EL (cell line): ENCODE results near the gene STEAP4.
"Not testable (repeated sequence)": the region's sequence is repeated elsewhere in the genome, so short reads cannot be mapped to it uniquely, and the experiment has no call there.

Experiments used
- DNase-seq: peaks from one replicate; pipeline ENCODE4 v3.0.0-alpha.2; 2016

The STEAP4 gene

DNA sequence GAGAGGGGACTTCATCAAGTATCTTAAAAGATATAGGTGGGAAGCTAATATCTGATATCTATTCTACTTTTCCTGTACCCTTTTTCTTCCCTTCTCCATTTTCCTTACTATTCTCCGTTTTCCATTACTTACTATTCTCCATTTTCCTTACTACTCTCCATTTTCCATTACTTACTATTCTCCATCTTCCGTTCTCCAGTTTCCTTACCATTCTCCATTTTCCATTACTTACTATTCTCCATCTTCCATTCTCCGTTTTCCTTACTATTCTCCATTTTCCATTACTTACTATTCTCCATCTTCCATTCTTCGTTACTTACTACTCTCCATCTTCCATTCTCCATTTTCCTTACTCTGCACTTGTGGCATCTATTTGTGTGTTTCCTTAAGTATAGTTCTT, 39.3 kb downstream of the STEAP4 start:
- DNase-seq: no peak

DNA sequence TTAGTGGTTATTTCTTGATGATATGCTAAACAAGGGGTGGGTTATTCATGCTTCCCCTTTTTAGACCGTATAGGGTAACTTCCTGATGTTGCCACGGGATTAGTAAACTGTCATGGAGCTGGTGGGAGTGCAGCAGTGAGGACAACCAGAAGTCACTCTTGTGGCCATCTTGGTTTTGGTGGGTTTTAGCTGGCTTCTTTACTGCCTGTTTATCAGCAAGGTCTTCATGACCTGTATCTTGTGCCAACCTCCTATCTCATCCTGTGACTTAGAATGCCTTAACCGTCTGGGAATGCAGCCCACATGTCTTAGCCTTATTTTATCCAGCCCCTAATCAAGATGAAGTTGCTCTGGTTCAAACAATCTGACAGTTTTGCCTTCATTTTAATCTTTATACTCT, 41.7 kb downstream of the STEAP4 start:
- not testable (repeated sequence) for DNase-seq

DNA sequence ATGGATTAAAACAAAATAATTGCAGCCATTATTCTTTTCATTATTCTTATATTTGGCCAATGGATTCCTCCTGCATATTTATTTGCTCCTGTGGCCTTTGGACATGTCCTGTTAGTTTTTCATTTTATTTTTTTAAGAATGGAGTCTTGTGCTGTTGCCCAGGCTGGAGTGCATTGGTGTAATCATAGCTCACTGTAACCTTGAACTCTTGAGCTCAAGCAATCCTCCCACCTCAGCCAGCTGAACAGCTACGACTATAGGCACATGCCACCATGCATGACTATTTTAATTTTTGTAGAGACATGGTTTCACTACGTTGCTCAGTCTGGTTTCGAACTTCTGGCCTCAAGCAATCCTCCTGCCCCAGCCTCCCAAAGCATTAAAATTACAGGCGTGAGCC, 44.1 kb downstream of the STEAP4 start:
- DNase-seq: no peak

DNA sequence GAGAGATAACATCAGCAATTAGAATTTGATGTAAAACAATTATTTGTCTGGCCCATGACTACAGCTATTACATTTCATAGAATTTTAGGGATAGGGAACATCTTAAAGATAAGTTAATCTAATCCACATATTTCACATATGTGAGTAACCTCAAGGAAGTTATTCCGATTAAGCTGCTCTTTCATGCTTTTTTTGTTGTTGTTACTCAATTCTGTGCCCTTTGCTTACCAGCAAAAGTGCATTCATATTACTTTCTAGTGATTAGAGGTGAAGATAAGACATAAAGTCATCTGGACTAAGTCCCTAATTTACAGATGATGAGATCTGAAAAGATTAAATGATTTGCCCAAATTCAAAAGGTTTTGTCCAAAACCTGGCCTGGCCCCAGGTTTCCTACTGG, 46.0 kb downstream of the STEAP4 start:
- no peak for DNase-seq

DNA sequence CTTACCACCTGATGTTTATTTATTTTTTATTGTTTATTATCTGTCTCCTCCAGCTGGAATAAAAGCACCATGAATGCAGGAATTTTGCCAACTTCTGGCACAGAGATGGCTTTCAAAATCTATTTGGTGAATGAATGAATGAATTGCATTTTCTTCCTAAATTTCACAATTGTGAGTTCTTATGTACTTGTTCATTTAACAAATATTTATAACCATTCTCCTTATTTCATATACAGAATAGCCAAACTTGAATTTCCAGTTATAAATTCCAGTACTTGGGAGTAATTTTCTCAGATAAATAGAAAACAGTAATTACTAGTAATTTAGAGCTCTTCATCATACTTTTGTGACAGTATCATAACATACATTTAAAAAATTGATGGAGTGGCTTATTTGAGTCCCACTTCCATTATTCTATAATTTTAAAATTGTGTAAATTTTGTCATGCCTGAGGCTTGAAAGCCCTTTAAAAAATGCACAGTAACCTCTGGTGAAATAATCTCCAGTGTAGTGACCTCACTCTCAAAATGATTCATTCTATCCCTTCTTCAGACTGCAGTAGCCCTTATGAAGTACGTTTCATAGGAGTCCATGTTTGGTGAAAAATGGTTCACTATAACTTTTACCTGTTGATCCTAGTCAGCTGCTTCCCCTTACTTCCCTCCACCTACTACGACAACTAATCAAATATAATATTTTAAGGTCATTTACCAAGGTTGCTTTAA, 46.9 kb downstream of the STEAP4 start:
- DNase-seq: no peak

DNA sequence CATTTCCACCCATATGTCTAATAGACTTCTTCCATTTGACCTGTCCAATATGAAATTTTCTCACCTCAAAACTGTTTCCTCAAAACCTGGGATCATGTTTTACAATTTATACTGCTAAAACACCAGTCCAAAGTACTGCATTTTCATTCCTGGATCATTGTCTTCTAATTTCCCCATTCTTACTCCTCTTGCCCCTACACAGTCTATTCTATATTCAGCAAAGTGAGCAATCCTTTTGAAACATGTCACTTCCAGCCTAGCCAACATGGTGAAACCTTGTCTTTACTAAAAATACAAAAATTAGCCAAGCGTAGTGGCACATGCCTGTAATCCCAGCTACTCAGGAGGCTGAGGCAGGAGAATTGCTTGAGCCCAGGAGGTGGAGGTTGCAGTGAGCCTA, 48.4 kb downstream of the STEAP4 start:
- not testable (repeated sequence) for DNase-seq

DNA sequence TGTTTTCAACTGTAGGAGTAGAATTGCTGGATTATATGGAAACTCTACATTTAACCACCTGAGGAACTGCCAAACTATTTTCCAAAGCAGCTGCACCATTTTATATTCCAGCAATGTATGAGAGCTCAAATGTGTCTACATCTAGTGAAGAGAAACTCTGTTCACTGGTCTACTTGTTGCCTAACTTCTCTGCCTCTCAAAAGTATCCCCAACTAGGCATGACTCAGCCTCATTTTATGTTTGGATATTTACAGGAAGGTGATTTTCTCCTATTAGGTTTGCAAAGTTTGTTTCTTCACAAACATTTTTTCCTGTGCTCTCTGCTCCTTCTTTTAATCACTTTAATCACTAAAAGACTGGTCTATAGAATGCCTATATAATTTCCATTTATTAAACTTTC, 49.8 kb downstream of the STEAP4 start:
- no peak for DNase-seq

DNA sequence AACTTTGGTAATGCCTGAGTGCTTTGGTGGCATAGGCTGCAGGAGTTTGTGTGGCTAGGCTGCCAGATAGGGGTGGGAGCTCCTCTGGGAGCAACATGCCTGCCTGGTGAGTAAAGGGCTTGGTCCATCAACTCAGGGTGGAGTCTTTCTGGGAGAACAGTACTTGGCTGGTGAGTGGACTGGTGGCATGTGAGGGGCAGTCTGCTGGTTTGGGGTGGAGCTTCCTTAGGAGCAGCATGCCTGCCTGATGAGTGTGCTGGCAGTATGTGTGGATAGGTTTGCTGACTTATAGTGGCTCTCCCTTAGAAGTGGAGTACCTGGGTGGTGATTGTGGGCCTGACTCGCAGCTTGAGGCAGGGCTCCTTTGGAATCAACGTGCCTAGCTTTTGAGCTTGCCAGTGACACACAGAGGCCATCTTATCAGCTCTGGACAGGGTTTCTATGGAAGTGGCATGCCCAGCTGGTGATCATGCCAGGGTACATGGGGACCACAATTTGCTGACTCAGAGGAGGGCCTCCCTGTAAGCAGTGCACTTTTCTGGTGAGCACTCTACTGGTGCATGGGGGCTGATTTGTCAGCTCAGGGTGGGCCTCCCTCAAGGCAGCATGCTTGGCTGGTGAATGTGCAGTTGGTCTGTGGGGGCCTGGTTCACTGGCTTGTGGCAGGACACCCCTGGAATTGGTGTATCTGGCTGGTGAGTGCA, 51.8 kb downstream of the STEAP4 start:
- peak; percentile 72 for DNase-seq

DNA sequence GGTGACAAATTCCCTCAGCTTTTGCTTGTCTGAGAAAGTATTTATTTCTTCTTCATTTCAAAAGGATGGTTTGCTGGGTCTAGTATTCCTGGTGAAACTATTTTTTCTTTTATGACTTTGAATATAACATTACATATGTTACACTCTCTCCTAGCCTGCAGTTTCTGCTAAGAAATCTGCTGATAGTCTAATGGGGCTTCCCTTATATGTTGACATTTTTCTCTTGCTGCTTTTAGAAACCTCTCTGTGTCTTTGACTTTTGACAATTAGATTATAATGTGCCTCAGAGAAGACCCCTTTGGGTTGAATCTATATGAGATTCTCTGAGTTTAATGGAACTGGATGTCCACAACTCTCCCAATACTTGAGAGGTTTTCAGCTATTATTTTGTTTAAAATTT, 53.1 kb downstream of the STEAP4 start:
- no peak for DNase-seq

DNA sequence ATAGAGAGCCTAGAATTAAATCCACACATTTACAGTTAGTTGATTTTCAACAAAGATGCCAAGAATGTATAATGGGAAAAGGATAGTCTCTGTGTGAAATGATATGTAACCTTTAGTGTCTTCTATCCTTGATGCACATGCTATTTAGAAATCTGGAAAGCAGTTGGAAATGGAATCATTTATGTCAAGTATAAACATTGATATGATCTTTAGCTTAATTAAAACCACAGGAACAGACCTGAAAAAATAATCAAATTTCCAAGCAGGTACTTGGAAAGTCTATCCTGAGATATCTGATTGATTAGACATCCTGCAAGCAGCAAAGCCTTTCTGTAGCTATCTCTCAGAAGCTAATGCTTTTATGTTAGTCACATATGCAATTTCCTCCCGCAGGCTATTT, 62.4 kb downstream of the STEAP4 start:
- no peak for DNase-seq

DNA sequence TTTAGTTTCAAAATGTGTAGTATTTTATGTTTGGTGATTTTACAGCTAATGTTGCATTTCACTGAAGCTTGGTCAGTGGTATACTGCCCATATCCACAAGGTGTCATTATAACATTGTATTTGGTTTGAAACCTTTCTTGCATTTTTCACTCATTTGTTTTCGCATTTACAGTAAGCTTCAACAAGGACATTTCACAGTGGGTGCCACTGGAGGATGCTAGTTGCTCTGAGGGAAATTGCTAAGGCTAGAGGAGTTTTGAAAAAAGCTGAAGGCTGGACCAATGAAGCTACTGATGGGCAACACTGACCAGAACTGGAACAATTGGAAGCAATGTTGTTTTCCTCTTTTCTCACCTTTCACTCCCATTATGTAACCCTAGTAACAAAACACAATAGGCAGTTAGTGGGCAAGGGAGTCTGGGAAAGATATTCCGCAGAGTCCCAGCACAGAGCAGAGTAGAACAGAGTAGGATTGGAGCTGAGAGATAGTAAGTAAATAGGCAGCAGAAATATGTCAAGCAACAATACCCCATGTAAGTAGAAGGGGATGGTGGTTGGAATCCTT, 63.3 kb downstream of the STEAP4 start:
- peak; percentile 24 for DNase-seq

DNA sequence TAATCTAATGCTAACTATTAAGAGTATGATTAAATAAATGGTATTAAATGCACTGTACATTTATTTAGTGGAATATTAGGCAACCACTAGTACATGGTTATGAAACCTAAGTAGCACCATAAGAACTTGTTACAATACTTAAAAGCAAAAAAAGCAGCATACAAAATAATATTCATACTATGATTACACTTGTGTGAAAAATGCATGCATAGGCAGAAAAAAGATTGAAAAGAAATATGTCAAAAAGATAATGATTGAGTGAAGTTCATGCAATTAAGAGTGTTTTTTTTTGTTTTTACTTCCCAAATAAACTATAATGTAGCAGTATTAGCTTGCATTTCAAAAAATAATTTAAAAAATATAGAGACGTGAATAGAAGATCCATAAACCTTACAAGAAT, 66.8 kb downstream of the STEAP4 start:
- DNase-seq: no peak

DNA sequence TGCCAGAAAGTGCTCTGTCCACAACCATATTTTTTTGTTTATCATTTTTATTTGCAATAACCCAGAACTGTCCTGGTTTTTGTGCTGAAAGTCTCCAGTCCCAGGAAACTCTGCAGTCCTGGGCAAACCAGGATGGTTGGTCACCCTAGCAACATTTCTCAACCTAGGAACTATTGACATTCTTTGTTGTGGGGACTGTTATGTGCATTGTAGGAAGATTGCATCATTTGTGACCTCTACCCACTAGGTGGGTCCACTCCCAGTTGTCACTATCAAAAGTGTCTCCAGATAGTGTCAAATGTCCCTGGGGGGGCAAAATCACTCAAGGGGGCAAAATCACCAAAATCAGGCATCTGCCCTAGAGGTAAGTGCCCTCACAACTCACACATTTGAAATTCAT, 72.9 kb downstream of the STEAP4 start:
- no peak for DNase-seq

DNA sequence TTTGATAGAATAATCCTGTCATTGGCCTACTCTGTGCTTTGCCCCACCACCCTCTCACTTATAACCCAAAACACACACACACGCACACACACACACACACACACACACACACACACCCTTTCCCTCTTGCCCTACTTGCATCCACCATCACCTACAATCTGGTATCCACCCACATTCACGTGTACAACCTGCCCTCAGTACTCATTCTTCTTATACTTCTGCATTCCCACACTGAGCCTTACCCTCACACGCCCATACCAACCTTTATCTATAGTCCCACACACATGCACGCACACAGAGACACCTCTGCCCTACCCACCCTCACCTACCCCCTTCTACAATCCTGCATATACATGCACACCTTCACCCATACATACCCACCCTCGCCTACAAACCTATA, 76.0 kb downstream of the STEAP4 start:
- no peak for DNase-seq

DNA sequence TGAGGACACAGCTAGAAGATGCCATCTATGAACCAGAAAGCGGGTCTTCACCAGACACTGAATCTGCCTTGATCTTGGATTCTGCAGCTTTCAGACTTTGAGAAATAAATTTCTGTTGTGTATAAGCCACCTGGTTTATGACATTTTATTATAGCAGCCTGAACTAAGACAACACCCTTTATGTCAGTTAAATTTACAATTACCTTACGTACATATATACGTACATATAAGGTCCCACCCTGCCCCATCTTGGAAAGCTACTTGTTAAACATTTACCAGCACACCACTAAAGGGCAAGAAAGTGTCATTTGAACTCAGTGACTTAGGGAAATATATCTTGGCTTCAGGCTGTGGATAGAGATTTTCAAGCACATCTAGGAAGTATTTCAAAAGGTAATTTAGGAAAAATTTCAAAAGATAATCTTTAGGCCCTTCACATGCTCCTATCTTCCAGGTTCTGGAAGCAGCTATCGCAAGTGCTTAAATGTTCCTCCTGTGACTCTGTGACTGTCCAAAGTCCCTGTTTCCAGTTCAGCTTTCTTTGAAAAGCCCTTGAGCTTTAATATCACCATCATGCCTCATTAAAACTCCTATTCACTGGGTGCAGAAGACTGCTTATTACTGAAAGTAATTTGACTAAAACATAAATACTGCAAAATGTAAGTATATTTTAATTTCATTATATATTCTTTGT, 77.2 kb downstream of the STEAP4 start:
- DNase-seq: no peak

DNA sequence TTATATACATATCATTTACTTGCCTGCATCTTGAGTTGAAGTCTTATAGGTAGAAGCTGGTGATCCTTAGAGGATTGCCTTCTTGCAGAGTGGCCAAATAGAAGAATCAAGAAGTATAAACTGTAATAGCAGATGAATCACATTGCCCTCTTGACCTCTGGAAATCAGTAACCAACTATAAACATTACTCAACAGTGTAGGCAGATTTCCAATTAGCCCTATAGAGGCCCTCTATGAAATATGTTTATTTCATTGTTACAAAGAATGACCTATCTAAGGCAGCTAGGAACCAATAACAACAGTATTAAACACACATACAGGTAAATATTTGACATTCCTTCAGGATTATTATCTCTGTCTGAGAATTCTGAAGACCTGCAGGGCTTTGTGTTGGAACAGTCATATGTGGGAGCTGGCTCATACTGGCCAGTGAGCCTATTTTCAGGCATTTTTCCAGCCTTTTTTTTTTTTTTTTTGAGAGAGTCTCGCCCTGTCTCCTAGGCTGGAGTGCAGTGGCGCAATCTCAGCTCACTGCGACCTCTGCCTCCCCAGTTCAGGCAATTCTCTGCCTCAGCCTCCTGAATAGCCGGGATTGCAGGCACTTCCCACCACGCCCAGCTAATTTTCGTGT, 79.7 kb downstream of the STEAP4 start:
- peak; percentile 78 for DNase-seq

DNA sequence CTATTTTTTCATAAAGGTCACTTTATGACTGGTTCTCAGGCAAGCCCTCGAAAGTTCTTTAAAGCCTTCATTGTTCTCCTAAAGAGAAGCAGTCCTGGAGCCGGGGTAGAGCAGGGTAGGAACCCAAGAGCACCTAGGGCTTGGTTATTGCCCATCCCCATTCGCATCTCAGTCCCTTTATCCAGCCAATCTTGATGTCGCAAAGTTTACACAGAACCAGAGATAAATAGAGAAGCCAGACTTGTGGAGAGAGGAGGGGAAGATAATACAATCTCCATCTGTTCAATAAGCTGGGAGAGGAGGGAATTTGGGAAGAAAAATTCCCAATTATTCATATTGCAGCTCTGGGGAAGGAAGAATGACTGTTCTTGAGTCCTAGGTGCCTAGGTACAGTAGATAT, 80.5 kb downstream of the STEAP4 start:
- DNase-seq: no peak

DNA sequence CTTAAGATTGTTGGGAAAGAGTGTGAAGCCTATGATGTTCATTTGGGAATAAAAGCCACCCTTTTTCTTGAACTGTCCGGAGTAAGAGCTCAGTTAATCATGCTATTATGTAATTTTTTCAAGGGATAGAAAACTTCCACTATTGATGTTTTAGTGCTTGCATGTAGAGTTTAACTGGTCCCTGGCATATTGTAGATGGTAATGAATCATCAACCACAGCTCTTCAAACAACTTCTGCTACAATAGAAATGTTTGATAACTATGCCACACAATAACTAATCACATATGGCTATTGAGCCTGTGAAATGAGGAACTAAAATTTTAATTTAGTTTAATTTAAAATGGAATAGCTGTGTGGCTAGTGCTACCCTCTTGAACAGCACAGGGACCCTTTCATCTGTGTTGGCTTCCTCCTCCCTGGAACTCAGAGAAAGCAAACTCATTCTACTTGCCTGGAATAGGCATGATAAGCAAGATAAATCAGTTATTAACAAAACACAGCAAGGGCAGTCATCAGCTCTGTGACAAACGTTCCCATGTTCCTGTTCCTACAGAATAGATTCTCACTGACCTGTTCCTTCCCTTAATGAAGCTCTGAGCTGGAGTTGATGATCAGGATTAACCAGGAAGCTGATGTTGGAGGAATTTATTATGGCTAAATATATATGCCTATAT, 82.0 kb downstream of the STEAP4 start:
- DNase-seq: peak; percentile 38

DNA sequence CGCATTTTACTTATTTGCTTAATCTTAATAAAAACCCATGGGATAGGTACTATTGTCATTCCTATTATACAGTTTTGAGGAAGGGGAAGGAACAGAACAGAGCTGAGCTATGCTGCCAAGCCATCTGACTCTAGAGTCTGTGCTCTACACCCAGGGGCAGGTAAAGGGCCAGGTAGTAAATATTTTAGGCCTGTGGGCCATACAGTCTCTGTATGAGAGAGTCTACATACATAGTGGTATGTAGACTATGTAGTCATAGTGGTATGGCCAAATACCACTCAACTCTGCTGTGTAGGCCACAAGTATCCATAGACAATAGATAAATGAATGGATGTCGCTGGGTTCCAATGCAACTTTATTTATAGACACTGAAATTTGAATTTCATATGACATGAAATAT, 83.4 kb downstream of the STEAP4 start:
- no peak for DNase-seq
